Spleen (tissue), 7 donors: ENCODE results near the gene C1QTNF9.

ENCODE experiments used
- CTCF ChIP-seq, 11 experiments: fragments of 200-600 bp in 7 of 11; fragments of 450-650 bp in 4 of 11; sonication (generic) in 4 of 11; IDR thresholded peaks in 8 of 11; conservative IDR thresholded peaks in 3 of 11; 1 replicate in 7 of 11; 2 replicates in 4 of 11; pipeline versions ENCODE4 v1.4.0 to v1.8.0; 2016 to 2021; ENCODE audit warnings: antibody characterized with exemption in 11 of 11, inconsistent platforms in 4 of 11, mild to moderate bottlenecking in 1 of 11
- POLR2A ChIP-seq, 3 donors: fragments of 450-650 bp; IDR thresholded peaks; one replicate each; pipeline ENCODE4 v1.5.1; 2017; ENCODE audit warnings: antibody characterized with exemption in 3 of 3, mild to moderate bottlenecking in 1 of 3
- POLR2AphosphoS5 ChIP-seq, 3 donors: sonication (generic); formaldehyde crosslinking; IDR thresholded peaks; one replicate each; pipeline ENCODE4 v1.5.1; 2017; ENCODE audit warnings: antibody characterized with exemption in 3 of 3
- donor health status: DM: no; HTN: no; CAD: no; lungs with moderate emphysema.
- donor health status: DM: no; HTN: no; CAD: no.
- donor health status: DM: no; HTN: no; CAD: no.

DNA sequence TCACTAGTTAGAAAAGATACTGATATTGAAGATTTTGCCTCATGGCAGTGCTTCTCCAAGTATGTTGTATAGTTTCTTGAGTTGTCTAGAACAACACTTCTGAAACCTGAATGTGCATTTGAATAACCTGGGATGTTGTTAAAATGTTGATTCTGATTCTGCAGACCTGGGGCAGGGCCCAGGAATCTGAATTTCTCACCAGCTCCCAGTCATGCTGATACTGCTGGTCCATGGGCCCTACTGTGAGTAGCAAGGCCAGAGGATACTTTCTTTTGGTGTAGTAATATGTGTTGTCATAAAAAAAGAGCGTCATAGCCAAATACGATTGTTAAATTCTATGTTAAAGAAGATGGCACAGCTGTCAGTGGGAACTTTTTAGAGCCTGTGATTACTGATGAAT lies 41.6 kb upstream of the C1QTNF9 start:
- no peak for TF ChIP-seq CTCF (IDR thresholded peaks at IDR 0.05 in 8 of 11, conservative IDR thresholded peaks at IDR 0.05 in 3 of 11)
- TF ChIP-seq POLR2A (IDR thresholded peaks at IDR 0.05): no peak
- no peak for TF ChIP-seq POLR2AphosphoS5 (IDR thresholded peaks at IDR 0.05)
